ENCODE results near the gene NINJ2.

The NINJ2 gene

DNA sequence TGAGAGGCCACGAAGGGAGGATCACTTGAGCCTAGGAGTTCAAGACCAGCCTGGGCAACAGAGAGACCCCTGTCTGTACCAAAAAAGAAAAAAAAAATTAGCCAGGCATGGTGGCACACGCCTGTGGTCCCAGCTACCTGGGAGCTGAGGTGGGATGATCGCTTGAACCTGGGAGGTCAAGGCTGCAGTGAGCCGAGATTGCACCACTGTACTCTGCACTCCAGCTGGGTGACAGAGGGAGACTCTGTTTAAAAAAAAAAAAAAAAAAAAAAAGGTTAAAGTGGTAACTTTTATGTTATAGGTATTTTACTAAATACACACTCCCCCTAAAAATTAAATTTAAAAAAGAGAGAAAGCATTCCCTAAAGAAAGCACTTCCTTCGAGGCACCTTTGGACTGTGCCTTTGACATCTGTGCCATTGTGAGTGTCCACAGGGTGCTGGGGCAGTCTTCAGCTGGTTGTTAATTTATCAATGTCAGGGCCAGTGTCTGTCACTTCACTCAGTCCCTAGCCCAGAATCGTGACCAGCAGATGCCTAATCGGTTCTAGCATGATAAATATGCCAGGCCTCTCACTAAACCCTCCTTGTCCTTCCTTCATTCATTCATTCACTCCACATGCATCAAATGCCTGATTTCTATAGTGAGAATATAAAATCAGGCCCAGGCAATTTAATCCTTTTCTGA lies 140.4 kb downstream of the NINJ2 start:
- no peak for DNase-seq

DNA sequence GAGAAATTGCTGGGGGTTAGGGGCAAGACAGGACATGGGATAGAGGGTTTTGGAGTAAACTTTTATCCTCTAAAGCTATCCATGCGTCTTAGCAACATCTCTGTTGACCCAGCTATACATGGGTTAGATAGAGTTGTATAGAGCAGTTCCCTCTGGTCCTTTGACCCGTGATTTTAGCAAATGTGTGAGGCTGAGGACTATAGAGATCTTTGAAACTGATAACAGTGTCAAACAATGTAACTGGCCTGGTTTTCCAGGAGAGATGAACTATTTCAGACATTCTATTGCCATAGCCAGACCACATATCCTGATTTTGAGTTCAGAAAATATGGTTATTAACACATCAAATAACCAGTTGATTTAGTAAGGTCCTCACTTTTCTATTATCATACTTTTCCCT lies 143.1 kb downstream of the NINJ2 start:
- DNase-seq, result no peak

DNA sequence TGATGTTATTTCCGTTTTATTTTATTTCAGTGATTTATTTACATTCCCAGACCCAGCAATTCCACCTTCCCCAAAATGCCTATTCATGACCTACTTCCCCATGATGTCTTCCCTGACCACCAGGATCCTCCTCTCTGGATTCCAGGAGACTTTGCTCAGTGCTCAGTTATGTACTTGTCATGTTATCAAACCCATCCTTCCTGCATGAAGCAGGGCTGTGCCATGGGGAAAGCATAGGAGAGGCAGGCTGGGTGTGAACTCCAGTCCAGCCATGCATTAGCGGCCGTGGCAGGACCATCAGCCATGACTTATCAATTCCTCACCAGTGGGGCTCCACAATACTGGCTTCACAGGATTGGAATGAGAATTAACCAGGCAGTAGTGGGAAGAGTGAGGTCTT lies 145.7 kb downstream of the NINJ2 start:
- no peak for DNase-seq
